ENCODE results near the gene B3GALT4. TPM values are rescaled to one million over a fixed set of nuclear protein-coding genes. Genes with fewer than 3 reads are reported as not detected.
A peak's percentile ranks its signal among the peaks of the same experiment; 100 is the strongest.

The B3GALT4 gene
- total and polyA plus RNA-seq, 2 of the 13 experiments (the other 11 are each of a cell fraction or from before 2014, with no cell fraction given): 0.04 to 0.27 TPM

DNA sequence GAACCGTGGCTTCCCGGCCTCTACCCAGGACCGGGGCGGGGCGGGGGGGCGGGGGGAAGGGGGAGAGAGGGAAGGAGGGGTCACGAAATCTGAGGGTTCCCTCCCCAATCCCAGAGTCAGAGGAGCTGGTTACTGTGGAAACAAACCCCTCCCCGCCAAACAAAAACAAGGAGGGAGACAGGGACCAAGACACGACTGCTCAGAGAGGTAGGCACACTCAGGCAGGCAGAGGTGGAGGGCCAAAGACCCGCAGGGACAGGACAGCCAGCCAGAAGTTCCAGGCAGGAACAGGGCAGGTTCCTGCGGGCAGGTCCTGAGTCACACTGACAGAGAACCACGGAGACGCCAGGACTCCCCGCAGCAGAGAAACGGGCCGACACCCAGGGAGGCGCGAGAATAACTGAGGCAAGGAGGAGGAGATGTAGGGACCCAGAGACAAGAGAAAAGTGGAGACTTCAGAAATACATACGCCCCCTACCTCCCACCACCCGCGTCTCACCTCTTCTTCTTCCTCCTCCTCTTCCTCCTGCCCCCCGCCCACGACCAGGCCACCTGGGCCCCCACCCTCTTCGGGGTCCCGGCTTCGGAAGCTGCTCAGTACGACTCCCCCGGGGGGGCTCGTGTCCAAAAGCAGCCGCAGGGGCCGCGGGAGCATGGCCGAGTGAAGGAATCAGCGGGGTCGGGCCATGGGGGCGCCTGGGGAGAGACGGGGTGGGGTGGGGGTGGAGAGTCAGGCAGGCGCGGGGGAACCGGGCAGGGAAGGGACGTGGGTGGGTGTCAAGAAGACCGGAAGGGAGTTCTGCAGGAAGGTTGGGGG lies 21.2 kb downstream of the B3GALT4 start (continued):
- no peak for TF ChIP-seq ZNF513 (CRISPR knock-in tag; conservative IDR thresholded peaks at IDR 0.05)
- TF ChIP-seq ZFP36L2 (CRISPR knock-in tag; IDR thresholded peaks at IDR 0.05): no peak
- TF ChIP-seq POLR2A (IDR thresholded peaks at IDR 0.05; ENCODE audit: insufficient read depth in 1 of 2, low read depth in 2 of 2, low read length in 2 of 2): peak; percentile 42 to 87; a peak in 2 of 4 replicates
- peak; percentile 31; the same call in 1 of the 2 replicates for TF ChIP-seq HDAC1 (CRISPR knock-in tag; IDR thresholded peaks at IDR 0.05)
- TF ChIP-seq IKZF1 (IDR thresholded peaks at IDR 0.05): no peak
- TF ChIP-seq, protein P1, sequence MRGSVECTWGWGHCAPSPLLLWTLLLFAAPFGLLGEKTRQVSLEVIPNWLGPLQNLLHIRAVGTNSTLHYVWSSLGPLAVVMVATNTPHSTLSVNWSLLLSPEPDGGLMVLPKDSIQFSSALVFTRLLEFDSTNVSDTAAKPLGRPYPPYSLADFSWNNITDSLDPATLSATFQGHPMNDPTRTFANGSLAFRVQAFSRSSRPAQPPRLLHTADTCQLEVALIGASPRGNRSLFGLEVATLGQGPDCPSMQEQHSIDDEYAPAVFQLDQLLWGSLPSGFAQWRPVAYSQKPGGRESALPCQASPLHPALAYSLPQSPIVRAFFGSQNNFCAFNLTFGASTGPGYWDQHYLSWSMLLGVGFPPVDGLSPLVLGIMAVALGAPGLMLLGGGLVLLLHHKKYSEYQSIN (CRISPR knock-in tag; IDR thresholded peaks at IDR 0.05; ENCODE audit: borderline replicate concordance): no peak
- TF ChIP-seq ZNF510 (CRISPR knock-in tag; IDR thresholded peaks at IDR 0.05; ENCODE audit: low read depth): no peak
- no peak for TF ChIP-seq KAT7 (CRISPR knock-in tag; IDR thresholded peaks at IDR 0.05; ENCODE audit: borderline replicate concordance)
- TF ChIP-seq, protein P2, sequence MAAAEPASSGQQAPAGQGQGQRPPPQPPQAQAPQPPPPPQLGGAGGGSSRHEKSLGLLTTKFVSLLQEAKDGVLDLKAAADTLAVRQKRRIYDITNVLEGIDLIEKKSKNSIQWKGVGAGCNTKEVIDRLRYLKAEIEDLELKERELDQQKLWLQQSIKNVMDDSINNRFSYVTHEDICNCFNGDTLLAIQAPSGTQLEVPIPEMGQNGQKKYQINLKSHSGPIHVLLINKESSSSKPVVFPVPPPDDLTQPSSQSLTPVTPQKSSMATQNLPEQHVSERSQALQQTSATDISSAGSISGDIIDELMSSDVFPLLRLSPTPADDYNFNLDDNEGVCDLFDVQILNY (CRISPR knock-in tag; conservative IDR thresholded peaks at IDR 0.05): no peak
- no peak for TF ChIP-seq PREB (CRISPR knock-in tag; IDR thresholded peaks at IDR 0.05)
- TF ChIP-seq, protein P3, sequence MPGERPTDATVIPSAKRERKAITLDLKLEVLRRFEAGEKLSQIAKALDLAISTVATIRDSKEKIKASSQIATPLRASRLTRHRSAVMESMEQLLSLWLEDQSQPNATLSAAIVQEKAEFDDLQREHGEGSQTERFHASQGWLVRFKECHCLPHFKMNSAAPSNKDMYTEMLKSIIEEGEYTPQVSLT (CRISPR knock-in tag; IDR thresholded peaks at IDR 0.05; ENCODE audit: borderline replicate concordance, low read depth): no peak
- TF ChIP-seq ZNF605 (CRISPR knock-in tag; IDR thresholded peaks at IDR 0.05): no peak
- no peak for TF ChIP-seq ZNF546 (CRISPR knock-in tag; conservative IDR thresholded peaks at IDR 0.05)
- TF ChIP-seq ZNF720 (CRISPR knock-in tag; IDR thresholded peaks at IDR 0.05): no peak
- no peak for TF ChIP-seq ZBTB8A (CRISPR knock-in tag; IDR thresholded peaks at IDR 0.05; ENCODE audit: borderline replicate concordance, low read depth)
- peak; percentile 19; the same call in 1 of the 2 replicates for TF ChIP-seq PHF8 (CRISPR knock-in tag; IDR thresholded peaks at IDR 0.05)
- no peak for TF ChIP-seq SP4 (CRISPR knock-in tag; IDR thresholded peaks at IDR 0.05)
- TF ChIP-seq ZNF335 (CRISPR knock-in tag; IDR thresholded peaks at IDR 0.05): no peak
- no peak for TF ChIP-seq CBX5 (CRISPR knock-in tag; IDR thresholded peaks at IDR 0.05; ENCODE audit: borderline replicate concordance)
- no peak for TF ChIP-seq RARG (CRISPR knock-in tag; IDR thresholded peaks at IDR 0.05; ENCODE audit: low read depth)
- no peak for TF ChIP-seq ZNF17 (CRISPR knock-in tag; IDR thresholded peaks at IDR 0.05)
- no peak for TF ChIP-seq JUND (CRISPR knock-in tag; IDR thresholded peaks at IDR 0.05)
- 0 out of 2 replicates have a peak, but pooled peaks have one; percentile 14 for TF ChIP-seq ZBTB34 (CRISPR knock-in tag; IDR thresholded peaks at IDR 0.05)
